GM21717 (cell line): Measurements from ENCODE around the gene TMEM74B.
"Not testable (repeated sequence)": the region's sequence is repeated elsewhere in the genome, so short reads cannot be mapped to it uniquely, and the experiment has no call there.

ENCODE experiments used
- ATAC-seq: cut with Tn5 transposase; IDR thresholded peaks from one replicate; pipeline ENCODE4 v1.9.1; 2021; ENCODE audit warnings: mild to moderate bottlenecking, moderate library complexity; ENCODE audit not compliant: unreplicated experiment

TMEM74B gene

DNA sequence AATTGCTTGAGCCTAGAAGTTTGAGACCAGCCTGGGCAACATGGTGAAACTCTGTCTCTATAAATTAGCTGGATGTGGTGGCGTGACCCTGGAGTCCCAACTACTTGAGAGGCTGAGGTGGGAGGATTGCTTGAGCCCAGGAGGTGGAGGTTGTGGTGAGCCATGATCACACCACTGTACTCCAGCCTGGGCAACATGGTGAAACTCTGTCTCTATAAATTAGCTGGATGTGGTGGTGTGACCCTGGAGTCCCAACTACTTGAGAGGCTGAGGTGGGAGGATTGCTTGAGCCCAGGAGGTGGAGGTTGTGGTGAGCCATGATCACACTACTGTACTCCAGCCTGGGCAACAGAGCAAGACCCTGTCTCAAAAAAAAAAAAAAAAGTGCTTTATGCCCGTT lies 35.0 kb downstream of the TMEM74B start:
- not testable (repeated sequence) for ATAC-seq

DNA sequence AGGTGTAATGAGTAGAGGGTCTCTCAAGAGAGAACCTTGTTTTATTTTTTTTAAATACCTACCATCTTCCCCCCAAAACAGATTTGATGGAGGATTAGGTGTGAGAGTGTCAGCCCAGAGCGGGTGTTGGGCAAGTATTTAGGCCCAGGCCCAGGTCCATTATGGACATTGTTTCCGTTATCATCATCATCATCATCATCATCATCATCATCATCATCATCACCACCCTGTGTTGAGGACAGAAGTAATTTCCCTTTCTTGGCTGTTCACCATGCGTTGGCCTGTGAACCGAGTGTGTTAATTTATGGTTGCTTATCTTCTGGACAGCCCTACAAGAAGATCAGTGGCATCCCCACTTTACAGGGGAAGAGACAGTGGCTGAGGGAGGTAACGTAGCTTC lies 37.8 kb downstream of the TMEM74B start:
- ATAC-seq: no peak

DNA sequence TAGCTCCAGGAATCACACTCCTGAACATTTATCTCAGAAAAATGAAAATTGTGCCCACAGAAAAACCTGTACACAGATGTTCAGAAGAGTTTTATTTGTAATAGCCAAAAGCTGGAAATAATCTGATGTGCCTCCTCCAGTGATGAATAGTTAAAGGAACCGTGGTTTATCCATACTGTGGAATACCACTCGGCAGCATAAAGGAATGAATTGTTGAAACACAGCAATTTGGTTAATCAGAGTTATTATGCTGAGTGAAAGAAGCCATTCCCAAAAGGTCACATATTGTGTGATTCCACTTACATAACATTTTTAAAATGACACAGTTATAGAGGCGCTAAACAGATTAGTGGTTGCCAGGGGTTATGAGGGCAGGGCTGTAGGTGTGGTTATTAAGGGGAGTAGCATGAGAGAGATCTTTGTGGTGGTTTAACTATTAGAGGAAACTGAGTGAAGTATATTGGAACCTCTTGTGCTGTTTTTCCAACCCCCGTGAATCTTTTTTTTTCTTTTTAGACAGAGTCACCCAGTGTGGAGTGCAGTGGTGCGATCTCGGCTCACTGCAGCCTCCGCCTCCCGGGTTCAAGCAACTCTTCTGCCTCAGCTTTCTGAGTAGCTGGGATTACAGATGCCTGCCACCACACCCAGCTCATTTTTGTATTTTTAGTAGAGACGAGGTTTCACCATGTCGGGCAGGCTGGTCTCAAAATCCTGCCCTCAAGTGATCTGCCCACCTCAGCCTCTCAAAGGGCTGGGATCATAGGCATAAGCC lies 40.2 kb downstream of the TMEM74B start:
- no peak for ATAC-seq

DNA sequence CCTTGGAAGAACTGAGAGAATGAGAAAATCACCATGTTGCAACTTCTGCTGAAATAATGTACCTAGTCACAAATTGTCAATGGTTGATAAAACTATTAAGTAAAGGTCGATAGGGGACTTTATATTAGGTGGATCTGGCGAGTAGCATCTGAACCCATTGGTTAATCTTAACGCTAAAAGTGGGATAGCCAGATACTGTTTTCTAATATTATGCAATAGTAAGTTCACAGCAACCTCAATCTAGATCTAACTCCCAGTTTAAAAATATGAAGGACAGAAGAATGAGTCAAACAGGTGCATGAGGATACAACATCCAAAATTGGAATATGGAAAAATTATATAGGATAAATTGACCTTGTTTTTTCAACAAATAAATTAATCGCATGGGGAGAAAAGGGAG lies 47.5 kb downstream of the TMEM74B start:
- ATAC-seq: no peak

DNA sequence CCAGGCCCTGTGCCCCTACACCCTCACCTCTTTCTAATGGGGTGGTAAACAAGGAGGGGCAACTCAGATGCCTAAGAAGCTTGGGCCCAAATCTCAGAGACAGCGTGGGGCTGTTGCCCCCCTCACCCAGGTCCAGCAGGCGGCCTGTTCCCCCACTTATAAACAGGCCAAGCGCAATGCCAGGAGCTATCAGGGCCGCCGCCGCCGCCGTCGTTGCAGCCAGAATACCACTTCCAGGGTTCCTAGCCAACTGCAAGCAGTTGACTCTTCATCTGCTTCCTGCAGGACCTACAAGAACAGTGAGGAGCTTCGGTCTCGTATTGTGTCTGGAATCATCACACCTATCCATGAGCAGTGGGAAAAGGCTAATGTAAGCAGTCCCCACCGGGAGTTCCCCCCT lies 49.9 kb downstream of the TMEM74B start:
- ATAC-seq: no peak

DNA sequence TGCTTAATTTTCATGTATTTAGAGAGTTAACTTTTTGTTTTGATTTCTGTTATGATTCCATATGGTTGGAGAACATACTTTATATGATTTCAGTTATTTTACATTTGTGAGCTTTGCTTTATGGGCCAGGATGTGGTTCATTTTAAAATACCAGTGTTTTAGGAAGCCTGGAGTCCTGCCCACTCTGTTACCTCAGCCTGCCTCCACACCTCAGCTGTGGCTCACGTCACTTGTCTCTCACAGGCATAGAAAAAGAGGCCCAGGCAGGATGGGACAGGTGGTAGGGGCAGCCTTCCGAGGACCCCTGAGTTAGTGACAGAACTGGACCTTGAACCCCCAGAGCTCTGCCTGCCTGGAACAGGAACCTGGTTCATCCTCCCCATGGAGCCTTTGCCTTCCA lies 50.4 kb downstream of the TMEM74B start:
- no peak for ATAC-seq

DNA sequence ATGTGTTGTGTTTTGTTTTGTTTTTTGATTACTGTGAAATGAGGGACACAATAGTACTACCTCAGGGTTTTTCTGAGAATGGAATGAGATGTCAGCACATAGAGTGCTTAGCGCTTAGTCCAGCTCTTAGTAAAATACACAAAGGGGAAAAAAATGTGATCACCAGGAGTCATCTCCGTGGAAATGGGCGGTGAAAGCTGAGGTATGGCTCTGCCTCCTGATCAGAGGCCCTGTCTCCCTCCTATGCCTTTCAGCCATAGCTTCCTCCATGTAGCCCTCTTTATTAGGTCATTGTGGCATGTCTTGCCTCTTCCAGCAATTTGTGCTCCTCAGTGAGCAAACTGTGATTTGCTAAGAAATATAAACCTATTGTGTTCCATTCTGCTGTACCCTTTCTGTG lies 53.4 kb downstream of the TMEM74B start:
- ATAC-seq: no peak

DNA sequence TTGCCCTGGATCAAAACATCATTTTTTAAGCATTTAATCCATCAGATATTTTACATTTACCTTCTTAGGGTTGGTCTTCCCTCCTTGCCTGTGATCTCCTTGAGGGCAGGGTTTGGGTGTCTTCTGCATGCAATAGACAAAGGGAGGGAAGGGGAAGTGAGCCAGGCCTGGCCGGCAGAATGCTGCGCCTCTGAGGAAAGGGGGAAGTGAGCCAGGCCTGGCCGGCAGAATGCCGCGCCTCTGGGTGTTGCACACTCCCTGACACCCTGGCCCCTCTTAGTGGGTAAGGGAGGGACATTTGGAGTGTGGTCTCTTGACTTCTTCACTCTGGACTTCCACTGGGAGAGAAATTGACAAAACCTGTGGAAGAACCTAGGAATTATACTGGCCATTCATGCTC lies 53.9 kb downstream of the TMEM74B start:
- no peak for ATAC-seq
